Measurements from ENCODE around the gene DMBT1.

The DMBT1 gene

GRCh38 chr10:122560279-122560804, at the start of gene DMBT1:
DMBT1 (plus strand) TSS chr10:122560754; CDS start chr10:122560771, 17 bp downstream.
- in situ Hi-C loops (cut with MboI; ENCODE audit: low pct_unique_long_range_greater_than_20kb, low sequenced_read_pairs, unreplicated experiment), result loop anchor here (25.0 kb wide), 1 partner anchor 273 kb away; no protein-coding TSS in a partner anchor
- no peak for DNase-seq (ENCODE audit: low spot score)
- no peak for TF ChIP-seq CTCF (IDR thresholded peaks at IDR 0.05; ENCODE audit: extremely low read depth, insufficient read depth, missing control alignments)

GRCh38 chr10:122513053-122513452, 47.5 kb upstream of the DMBT1 start:
- no peak for DNase-seq (ENCODE audit: low spot score)
- in situ Hi-C loops (cut with MboI; ENCODE audit: low pct_unique_long_range_greater_than_20kb, low sequenced_read_pairs, unreplicated experiment), result no loop called here
- TF ChIP-seq CTCF (IDR thresholded peaks at IDR 0.05; ENCODE audit: extremely low read depth, insufficient read depth, missing control alignments), result no peak

GRCh38 chr10:122514045-122514840, 46.3 kb upstream of the DMBT1 start:
- no peak for DNase-seq (ENCODE audit: low spot score)
- TF ChIP-seq CTCF (IDR thresholded peaks at IDR 0.05; ENCODE audit: extremely low read depth, insufficient read depth, missing control alignments), result no peak
- in situ Hi-C loops (cut with MboI; ENCODE audit: low pct_unique_long_range_greater_than_20kb, low sequenced_read_pairs, unreplicated experiment), result no loop called here

- in situ Hi-C loops (cut with MboI; ENCODE audit: low pct_unique_long_range_greater_than_20kb, low sequenced_read_pairs, unreplicated experiment), result no loop called here
- TF ChIP-seq CTCF (IDR thresholded peaks at IDR 0.05; ENCODE audit: extremely low read depth, insufficient read depth, missing control alignments), result no peak
Measured at GRCh38 chr10:122515022-122515424, 45.5 kb upstream of the DMBT1 start.

GRCh38 chr10:122515588-122516231, 44.8 kb upstream of the DMBT1 start:
- in situ Hi-C loops (cut with MboI; ENCODE audit: low pct_unique_long_range_greater_than_20kb, low sequenced_read_pairs, unreplicated experiment), result no loop called here
- peak; percentile 42 for DNase-seq (ENCODE audit: low spot score)
- TF ChIP-seq CTCF (IDR thresholded peaks at IDR 0.05; ENCODE audit: extremely low read depth, insufficient read depth, missing control alignments), result no peak

More at GRCh38 chr10:122515022-122515424, 45.5 kb upstream of the DMBT1 start:
- DNase-seq (ENCODE audit: low spot score), result no peak

GRCh38 chr10:122516734-122517133, 43.8 kb upstream of the DMBT1 start:
- in situ Hi-C loops (cut with MboI; ENCODE audit: low pct_unique_long_range_greater_than_20kb, low sequenced_read_pairs, unreplicated experiment), result no loop called here
- TF ChIP-seq CTCF (IDR thresholded peaks at IDR 0.05; ENCODE audit: extremely low read depth, insufficient read depth, missing control alignments), result no peak
- no peak for DNase-seq (ENCODE audit: low spot score)

Data from GM13977 (cell line).